NOMO-1 treated with DMSO at 0.1 percent for 48 hours (cell line): ENCODE measurements around the gene DDR2.

Source experiments
- DNase-seq: peaks from one replicate; lab custom pipeline; 2025; ENCODE audit not compliant: unreplicated experiment; lab: John Stamatoyannopoulos, UW

Gene DDR2

GRCh38 chr1:162694911-162695310, 62.6 kb downstream of the DDR2 start:
- DNase-seq = no peak

- no peak for DNase-seq
Observed at GRCh38 chr1:162695687-162696086, 63.4 kb downstream of the DDR2 start.

- DNase-seq = no peak
Observed at GRCh38 chr1:162696286-162696862, 64.1 kb downstream of the DDR2 start.

GRCh38 chr1:162697140-162697895, 65.1 kb downstream of the DDR2 start:
- no peak for DNase-seq

- no peak for DNase-seq
Observed at GRCh38 chr1:162699366-162699765, 67.1 kb downstream of the DDR2 start.

- DNase-seq = no peak
Observed at GRCh38 chr1:162700131-162700530, 67.9 kb downstream of the DDR2 start.

GRCh38 chr1:162701286-162701685, 69.0 kb downstream of the DDR2 start:
- no peak for DNase-seq

- DNase-seq = no peak
Observed at GRCh38 chr1:162702628-162703027, 70.4 kb downstream of the DDR2 start.

- DNase-seq = no peak
Observed at GRCh38 chr1:162703708-162704107, 71.4 kb downstream of the DDR2 start.

- no peak for DNase-seq
Observed at GRCh38 chr1:162704673-162705424, 72.6 kb downstream of the DDR2 start.

- DNase-seq = no peak
Observed at GRCh38 chr1:162706003-162706402, 73.7 kb downstream of the DDR2 start.

GRCh38 chr1:162706606-162707005, 74.3 kb downstream of the DDR2 start:
- DNase-seq = no peak

- no peak for DNase-seq
Observed at GRCh38 chr1:162708286-162708685, 76.0 kb downstream of the DDR2 start.

- no peak for DNase-seq
Observed at GRCh38 chr1:162709132-162709860, 77.0 kb downstream of the DDR2 start.

- no peak for DNase-seq
Observed at GRCh38 chr1:162709870-162710269, 77.6 kb downstream of the DDR2 start.

GRCh38 chr1:162710345-162710744, 78.1 kb downstream of the DDR2 start:
- no peak for DNase-seq

GRCh38 chr1:162710780-162711465, 78.7 kb downstream of the DDR2 start:
- DNase-seq = no peak

GRCh38 chr1:162712317-162713029, 80.2 kb downstream of the DDR2 start:
- DNase-seq = no peak

GRCh38 chr1:162716123-162716522, 83.9 kb downstream of the DDR2 start:
- no peak for DNase-seq

- DNase-seq = no peak
Observed at GRCh38 chr1:162716552-162716951, 84.3 kb downstream of the DDR2 start.
